H1 (cell line): ENCODE data around the gene TMEM255B.

Source experiments
- ATF3 ChIP-seq: IDR thresholded peaks from 2 replicates; pipeline ENCODE4 v1.6.1; 2011; ENCODE audit warnings: low read depth, mild to moderate bottlenecking, low read length; ENCODE audit not compliant: insufficient read depth
- EZH2 ChIP-seq: fragments of 200-600 bp; sonication (generic); IDR thresholded peaks from 2 replicates; pipeline ENCODE4 v1.7.1; 2012; ENCODE audit warnings: low read depth, mild to moderate bottlenecking, moderate library complexity, low read length, inconsistent platforms; ENCODE audit not compliant: severe bottlenecking
- HDAC6 ChIP-seq: IDR thresholded peaks from one replicate; pipeline ENCODE4 v1.7.1; 2012; ENCODE audit warnings: low read depth, mild to moderate bottlenecking, inconsistent platforms, low read length, moderate library complexity
- JUND ChIP-seq: IDR thresholded peaks from 2 replicates; pipeline ENCODE4 v1.6.1; 2011; ENCODE audit warnings: mild to moderate bottlenecking, improper control_type of control experiment, low read length
- POLR2A ChIP-seq, 2 experiments: IDR thresholded peaks; 1 replicate in 1 of 2; 2 replicates in 1 of 2; pipeline ENCODE4 v1.6.1; 2011; ENCODE audit warnings: low read depth in 2 of 2, low read length in 2 of 2, mild to moderate bottlenecking in 2 of 2; ENCODE audit errors: control extremely low read depth in 1 of 2
- POLR2AphosphoS5 ChIP-seq: IDR thresholded peaks from 2 replicates; pipeline ENCODE4 v1.6.1; 2011; ENCODE audit warnings: low read depth, low read length
- SIN3A ChIP-seq, 2 experiments: IDR thresholded peaks in 1 of 2; conservative IDR thresholded peaks in 1 of 2; 2 replicates each; pipeline ENCODE4 v1.6.1; 2011 to 2012; ENCODE audit warnings: low read length in 2 of 2, improper control_type of control experiment in 1 of 2, low read depth in 1 of 2, mild to moderate bottlenecking in 1 of 2
- SP2 ChIP-seq: IDR thresholded peaks from 2 replicates; pipeline ENCODE4 v1.6.1; 2012; ENCODE audit warnings: mild to moderate bottlenecking, low read length, inconsistent platforms
- SRF ChIP-seq: IDR thresholded peaks from 2 replicates; pipeline ENCODE4 v1.6.1; 2011; ENCODE audit warnings: mild to moderate bottlenecking, low read depth, low read length, moderate library complexity
- TF ChIP-seq, protein P1 (sequence below), 3 experiments: IDR thresholded peaks; 1 replicate in 2 of 3; 2 replicates in 1 of 3; pipeline versions ENCODE4 v1.5.1 to v1.6.1; 2011; ENCODE audit warnings: low read length in 3 of 3, mild to moderate bottlenecking in 3 of 3, inconsistent platforms in 2 of 3, low read depth in 1 of 3, moderate library complexity in 1 of 3; ENCODE audit not compliant: insufficient read depth in 1 of 3; ENCODE audit errors: control extremely low read depth in 1 of 3

- no peak for TF ChIP-seq SRF
- no peak for TF ChIP-seq POLR2A (IDR thresholded peaks at IDR 0.05; ENCODE audit: control extremely low read depth in 1 of 2, low read depth in 2 of 2, low read length in 2 of 2)
- no peak for TF ChIP-seq POLR2AphosphoS5
- TF ChIP-seq, protein P1, sequence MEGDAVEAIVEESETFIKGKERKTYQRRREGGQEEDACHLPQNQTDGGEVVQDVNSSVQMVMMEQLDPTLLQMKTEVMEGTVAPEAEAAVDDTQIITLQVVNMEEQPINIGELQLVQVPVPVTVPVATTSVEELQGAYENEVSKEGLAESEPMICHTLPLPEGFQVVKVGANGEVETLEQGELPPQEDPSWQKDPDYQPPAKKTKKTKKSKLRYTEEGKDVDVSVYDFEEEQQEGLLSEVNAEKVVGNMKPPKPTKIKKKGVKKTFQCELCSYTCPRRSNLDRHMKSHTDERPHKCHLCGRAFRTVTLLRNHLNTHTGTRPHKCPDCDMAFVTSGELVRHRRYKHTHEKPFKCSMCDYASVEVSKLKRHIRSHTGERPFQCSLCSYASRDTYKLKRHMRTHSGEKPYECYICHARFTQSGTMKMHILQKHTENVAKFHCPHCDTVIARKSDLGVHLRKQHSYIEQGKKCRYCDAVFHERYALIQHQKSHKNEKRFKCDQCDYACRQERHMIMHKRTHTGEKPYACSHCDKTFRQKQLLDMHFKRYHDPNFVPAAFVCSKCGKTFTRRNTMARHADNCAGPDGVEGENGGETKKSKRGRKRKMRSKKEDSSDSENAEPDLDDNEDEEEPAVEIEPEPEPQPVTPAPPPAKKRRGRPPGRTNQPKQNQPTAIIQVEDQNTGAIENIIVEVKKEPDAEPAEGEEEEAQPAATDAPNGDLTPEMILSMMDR (IDR thresholded peaks at IDR 0.05; ENCODE audit: control extremely low read depth in 1 of 3, insufficient read depth in 1 of 3, low read depth in 1 of 3, low read length in 3 of 3): no peak
- TF ChIP-seq HDAC6: no peak
- no peak for TF ChIP-seq ATF3
- TF ChIP-seq SP2: no peak
- no peak for TF ChIP-seq JUND
- TF ChIP-seq EZH2: no peak
- TF ChIP-seq SIN3A (conservative IDR thresholded peaks at IDR 0.05 in 1 of 2, IDR thresholded peaks at IDR 0.05 in 1 of 2; ENCODE audit: low read depth in 1 of 2, low read length in 2 of 2): no peak
Observed at GRCh38 chr13:113751491-113751890, 7.5 kb upstream of the TMEM255B start.
